ENCODE data around the gene SPESP1.

Gene SPESP1

DNA sequence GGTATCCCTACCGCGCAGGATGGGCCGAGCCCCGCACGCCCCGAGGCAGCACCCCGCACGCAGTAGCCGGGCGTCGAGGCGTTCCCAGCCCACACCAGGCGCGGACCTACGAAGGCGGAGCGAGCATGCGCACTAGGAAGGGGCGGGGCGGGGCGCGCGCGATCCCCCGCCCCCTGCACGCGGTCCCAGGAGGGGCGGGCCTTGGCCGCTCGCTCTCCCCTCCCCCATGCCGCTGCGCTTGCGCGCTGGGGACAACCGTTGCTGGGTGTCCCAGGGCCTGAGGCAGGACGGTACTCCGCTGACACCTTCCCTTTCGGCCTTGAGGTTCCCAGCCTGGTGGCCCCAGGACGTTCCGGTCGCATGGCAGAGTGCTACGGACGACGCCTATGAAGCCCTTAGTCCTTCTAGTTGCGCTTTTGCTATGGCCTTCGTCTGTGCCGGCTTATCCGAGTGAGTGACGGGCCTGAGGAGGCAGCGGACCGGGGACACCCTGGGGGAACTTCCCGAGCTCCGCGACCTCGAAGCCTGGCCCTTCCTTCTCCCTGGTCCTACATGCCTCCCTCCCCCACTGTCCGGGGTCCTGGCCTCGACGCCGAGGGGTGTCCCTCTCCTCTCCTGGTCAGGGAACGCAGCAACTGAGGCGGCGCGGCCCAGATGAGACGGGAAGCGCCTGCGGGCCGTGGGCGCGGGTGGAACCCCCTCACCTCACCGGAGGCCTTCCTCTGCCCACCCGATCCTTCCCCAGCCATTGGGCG lies at the start of gene SPESP1:
SPESP1 (plus strand) TSS at position 258 of the 755 bp plus-strand sequence; CDS start at position 387, 129 bp downstream.
- DNase-seq (ENCODE audit: low read depth): peak; percentile 54

DNA sequence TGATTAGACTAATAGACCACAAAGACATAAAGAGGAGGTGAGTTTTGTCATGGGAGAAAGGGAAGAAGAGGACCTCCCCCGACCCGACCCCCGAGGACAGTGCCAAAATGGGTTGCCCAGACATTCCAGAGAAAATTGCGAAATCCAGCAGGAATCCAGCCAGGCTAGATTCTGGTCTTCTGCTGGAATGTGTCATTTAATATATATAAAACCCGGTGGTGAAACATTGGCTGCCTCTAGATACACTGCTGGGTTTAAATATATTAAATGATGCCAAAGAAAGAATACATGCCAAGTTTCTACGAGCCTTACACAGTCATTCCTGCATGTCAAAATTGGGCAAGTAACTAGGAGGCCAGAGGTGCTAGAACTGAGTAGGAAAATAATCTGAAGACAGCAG lies 45.3 kb upstream of the SPESP1 start:
- peak; percentile 43 for DNase-seq (ENCODE audit: low read depth)

DNA sequence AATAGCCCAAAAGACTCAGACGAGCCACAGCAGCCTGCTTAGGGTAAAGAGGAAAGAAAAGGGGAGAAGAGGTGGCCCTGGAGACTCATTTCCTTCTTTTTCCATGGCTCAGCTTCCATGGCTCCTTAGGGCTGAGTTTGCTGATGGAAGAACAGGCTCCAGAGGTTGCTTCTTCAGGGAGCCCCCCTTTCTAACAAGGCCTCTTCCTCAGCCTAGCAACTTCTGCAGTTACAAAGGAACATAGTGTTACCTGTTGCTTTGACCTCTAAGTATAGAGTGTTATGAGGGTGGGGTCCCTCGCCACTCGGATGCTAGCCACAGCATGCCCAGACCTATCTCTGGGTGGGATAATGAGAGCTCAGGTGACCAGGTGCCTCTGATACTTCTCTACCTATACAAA lies 43.2 kb upstream of the SPESP1 start:
- DNase-seq (ENCODE audit: low read depth): no peak

DNA sequence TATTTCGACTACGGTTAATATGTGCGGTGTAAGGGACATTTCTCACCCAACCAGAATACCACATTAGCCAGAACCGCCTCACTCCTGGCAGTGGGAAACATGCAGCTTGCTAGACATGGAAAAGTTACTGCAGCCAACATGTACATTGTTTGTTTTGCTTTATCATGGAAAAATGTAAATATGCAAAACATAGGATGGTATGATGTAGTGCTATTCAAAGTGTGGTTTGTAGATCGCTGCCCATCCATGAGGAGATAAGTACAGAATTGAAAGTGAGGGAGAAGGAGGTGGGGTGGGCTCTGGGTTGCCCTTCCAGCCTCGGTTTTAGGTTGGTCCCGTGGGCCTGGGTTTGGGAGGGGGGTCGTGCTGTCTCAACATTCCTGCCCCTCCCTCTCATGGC lies 42.5 kb upstream of the SPESP1 start:
- DNase-seq (ENCODE audit: low read depth): no peak

DNA sequence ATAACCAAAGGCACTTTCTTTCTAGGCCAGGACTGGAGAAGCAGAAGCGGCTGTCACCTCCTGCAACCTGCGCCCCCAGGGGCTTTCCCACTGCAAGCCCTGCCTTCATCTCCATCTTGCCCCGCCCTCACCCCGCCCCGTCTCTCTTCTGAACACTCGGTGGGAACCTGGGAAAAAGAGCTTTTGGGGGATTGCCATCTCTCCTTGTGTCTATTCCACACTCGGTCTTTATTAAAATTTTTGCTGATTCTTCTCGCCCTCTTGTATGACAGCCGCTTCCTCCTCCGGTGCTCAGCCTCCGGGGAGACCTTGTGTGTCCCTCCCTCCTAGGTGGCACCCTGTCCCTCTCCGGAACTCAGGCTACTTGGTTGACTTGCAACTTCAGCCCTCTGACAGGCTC lies 41.9 kb upstream of the SPESP1 start:
- no peak for DNase-seq (ENCODE audit: low read depth)

DNA sequence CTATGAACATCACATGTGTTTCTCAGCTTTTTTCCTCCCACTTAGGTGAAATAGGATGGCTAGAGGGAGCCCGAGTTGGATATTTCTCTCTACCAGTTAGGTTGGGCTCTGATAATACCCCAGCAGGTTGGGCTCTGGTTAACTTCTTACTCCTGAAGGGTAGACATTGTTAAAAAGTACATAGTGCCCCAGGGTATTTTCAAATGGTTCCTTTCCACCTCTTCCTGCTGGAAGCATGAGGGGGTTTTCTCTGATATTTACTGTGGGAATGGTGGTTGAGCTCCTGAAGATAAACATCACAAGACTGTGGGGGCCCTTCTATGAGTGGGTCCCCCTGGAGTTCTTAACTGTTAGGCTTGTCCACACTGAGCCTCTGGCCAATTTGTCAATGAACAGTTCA lies 36.1 kb upstream of the SPESP1 start:
- no peak for DNase-seq (ENCODE audit: low read depth)

DNA sequence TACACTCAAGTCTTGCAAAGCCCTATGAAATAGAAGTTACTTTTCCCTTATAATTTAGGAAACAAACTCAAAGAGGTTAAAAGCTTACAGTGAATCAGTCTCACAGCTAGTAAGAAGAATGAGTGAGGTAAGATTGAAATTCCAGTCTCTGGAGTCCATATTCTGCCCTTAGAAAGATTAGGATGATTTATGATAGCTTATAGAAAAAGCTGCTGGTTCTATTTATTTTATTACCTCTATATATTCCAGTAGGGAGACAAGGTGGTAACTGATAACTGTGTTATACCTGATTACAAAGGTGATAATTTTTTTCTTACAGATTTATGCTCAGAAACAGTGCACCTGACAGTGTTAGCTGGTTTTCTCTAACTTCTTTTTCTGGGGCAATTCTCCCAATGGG lies 34.1 kb upstream of the SPESP1 start:
- no peak for DNase-seq (ENCODE audit: low read depth)

DNA sequence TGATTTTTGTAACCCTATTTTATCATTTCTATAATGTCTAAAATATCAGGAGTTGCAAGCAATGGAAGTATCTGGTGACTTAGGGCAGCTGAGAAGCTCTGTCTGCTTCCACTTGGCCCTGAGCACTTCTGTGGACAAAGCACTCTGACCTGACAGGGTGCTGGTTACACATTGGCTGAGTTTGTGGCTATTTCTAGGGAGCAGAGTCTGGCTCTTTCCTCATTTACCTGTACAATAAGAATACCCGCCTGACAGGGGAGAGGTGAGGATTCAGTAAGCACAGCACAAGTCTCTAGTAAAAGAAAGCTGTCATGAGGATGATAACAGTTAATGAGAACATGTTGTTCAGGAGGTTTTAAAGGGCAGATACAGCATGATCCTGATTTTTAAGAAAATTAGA lies 33.3 kb upstream of the SPESP1 start:
- no peak for DNase-seq (ENCODE audit: low read depth)

DNA sequence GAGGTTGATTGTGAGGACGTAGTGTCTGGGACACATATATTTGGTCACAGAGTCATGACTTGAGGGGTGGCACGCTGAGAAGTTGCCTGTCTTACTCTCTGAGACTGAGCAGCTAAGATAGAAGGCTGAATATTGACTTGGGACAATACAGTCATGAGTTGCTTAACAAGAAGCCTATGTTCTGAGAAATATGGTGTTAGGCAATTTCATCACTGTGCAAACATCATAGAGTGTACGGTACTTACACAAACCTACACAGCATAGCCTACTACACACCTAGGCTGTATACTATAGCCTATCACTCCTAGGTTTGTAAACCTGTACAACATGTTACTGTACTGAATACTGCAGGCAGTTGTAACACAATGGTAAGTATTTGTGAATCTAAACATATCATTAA lies 30.3 kb upstream of the SPESP1 start:
- DNase-seq (ENCODE audit: low read depth): peak; percentile 23

DNA sequence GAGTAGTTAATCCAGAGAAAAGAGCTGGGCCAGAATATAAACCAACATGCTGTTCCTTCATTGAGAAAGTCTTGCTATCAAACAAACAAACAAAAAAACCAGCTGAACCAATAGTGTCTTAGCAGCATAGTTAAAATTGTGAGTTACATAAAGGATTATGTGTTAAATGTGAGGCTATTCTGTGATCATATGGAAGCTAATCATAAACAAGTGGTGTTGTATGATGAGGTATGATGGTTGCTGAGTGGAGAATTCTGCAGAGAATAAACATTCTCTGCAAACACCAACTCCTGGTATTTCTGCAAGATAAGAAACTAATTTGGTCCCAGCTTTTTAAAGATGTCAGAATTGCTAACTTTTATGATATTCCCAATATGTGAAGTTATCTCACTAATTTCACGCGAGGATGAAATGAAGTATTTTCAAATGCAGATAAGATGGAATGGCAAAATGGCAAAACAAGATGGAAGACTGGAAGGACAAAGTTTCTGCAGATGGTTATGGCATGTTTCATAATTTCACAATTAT lies 22.9 kb upstream of the SPESP1 start:
- DNase-seq (ENCODE audit: low read depth): no peak

DNA sequence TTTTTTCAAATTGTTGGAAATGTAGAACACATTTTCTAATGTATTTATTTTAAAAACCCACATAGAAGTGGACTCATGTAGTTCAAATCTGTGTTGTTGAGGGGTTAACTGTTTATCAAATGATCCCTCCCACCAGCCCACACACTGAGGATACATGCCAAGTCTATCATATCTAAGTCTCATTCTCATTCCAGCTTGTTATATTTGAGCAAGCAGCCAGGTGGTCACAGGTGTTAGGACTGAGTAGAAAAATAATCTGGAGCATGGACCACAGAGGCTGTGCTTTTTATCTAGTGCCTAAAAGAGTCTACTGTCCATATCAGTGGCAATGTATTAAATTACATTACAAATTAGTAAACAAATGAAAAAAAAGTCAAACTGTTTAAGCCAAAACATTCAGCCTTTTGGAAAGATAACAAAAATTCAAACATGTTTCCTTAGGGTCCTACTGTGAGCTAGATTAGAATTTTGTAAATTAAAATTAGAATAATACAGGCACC lies 20.7 kb upstream of the SPESP1 start:
- no peak for DNase-seq (ENCODE audit: low read depth)

DNA sequence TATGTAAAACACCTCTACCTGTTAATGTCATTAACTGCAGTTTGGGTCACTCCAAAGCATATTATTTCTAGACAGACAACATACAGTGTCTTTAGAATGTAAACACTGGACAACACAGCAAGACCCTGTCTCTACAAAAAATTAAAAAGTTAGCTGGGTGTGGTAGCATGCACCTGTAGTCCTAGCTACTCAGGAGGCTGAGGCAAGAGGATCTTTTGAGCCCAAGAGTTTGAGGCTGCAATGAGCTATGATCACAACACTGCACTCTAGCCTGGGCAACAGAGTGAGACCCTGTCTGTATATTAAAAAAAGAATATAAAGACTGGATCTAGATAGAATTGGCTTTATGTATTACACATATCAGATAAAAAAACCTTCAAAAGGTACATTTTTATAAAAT lies 20.0 kb upstream of the SPESP1 start:
- DNase-seq (ENCODE audit: low read depth): no peak

DNA sequence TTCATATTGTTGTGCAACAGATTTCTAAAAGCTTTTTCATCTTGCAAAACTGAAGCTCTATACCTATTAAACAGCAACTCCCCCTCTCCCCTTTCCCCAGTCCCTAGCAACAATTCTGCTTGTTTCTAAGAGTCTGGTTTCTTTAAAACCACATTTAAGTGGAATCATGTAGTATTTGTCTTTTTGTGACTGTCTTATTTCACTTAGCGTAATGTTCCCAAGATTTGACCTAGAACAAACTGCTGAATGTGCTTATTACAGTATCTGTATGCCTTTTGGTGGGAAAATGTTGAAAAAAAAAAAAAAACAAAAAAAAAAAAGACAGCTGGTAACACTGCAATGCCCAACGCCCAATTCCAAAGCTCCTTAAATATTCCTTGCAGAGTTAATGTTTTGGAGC lies 19.5 kb upstream of the SPESP1 start:
- DNase-seq (ENCODE audit: low read depth): peak; percentile 15

DNA sequence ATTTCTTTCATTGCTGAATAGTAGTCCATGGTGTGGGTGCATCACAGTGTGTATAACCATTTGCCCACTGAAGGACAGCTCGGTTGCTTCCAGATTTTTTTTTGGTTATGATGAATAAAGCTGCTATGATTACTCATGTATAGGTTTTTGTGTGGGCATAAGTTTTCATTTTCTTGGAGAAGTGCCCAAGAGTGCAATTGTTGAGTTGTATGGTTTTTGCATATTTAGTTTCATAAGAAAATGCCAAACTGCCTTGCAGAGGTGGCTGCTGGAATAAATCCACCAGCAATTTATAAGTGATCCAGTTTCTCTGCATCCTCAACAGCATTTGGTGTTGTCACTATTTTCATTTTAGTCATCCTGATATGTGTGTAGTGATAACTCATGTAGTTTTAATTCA lies 8.4 kb upstream of the SPESP1 start:
- no peak for DNase-seq (ENCODE audit: low read depth)

DNA sequence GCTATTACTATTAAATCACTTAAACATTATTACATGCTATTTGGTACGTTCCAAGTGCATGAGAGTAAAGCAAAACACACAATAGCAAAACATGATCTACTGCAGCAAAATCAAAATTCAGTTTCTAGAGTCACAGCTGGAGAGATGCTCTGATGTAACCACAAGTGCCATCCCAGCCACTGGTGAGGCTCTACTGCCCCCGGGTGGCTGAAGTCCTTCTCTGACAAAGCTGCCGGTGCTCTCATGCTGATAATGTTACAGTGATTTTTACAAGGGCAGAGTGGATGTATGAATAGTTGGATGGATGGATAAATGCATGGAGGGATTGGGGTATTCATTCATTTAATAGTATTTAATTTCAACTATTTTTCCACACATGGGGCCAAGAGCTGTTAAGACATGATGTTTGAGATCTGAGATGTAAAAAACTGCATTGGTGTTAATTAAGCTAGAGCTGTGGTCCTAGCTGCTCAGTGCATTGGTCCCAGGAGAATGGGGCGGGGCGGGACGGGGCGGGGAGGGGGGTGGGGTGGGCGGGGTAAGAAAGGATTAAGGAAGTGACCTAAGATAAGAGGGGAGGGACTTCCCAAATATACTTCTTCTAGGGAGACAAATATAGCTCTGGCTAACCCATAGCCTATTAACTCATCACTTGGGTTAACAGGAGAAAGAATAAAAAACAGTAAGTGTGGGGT lies 5.3 kb upstream of the SPESP1 start:
- DNase-seq (ENCODE audit: low read depth): peak; percentile 64

DNA sequence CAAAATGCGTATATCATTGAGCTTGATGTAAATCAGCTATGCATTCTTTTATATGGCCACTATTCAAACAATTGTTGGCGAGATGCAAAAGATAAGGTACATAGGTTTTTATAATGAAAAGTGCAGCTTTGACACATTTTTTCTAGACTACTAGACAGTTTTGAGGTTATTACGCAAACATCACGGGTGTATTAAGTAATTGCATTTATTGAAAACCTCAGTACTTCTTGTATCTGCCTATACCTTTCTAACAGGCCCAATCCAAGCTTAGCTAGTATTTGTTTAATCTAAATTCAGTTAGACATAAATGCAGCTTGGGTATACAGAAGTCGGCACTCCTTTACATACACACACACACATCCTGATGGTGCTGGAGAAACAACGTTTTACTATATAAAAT lies 2.7 kb downstream of the SPESP1 start:
- DNase-seq (ENCODE audit: low read depth): peak; percentile 45

DNA sequence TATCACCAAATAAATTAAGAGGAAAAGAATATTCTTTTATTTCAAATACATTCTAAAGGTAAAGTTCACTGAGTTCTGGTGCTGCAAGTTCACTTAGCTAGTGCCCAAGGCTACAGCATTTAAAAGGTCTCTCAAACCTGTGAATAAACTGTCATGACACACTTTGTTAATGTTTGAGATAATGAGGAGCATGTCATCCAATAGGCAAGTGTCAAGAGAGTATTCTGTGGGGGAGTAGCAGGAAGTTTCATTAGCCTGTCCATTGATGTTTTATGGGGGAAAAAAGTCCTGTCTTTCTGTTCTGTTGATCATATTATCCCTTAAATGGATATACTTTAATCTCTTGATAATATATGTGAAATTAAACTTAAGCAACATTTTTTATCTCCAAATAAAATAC lies 4.0 kb downstream of the SPESP1 start:
- DNase-seq (ENCODE audit: low read depth): no peak

DNA sequence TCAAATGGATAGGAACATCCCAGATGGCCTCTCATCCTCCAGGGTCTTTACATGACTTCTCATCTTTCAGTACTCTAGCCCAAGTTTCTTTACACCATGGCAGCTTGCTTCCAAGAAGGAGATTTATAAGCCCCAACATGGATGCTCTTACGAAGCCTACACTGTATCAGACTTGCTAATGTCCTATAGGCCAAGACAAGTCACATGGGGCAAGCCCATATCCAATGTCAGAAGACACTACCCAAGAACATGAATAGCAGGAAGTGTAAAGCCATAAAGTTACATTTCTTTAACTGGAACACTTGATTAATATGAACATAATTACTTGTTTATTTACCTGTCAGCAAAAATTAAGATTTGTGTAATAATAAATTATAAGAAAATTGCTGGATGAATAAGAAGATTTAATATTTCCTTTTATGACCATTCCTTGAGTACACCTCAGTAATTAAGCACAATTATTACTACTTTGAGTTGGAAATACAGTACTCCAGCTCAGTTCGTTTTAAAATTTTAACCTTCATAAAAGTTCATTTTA lies 5.1 kb downstream of the SPESP1 start:
- DNase-seq (ENCODE audit: low read depth): no peak

DNA sequence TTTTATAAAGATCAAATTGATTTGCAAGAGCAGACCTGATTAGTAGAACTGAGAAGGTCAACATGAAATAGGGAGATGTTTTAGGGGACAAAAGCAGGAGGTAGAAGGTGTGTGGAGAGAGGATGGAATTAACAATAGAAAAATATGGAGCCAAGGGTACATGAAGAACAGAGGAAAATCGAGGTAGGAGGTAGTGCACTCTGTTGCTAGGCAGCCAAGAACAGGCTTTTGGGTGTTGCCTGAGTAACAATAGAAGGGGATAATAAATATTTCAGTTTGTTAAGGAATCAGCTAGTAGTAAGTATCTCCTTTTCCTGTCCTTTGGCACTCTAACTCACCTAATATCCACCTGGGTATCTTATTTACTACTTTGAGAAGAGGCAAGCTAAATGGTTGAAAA lies 9.2 kb downstream of the SPESP1 start:
- no peak for DNase-seq (ENCODE audit: low read depth)

DNA sequence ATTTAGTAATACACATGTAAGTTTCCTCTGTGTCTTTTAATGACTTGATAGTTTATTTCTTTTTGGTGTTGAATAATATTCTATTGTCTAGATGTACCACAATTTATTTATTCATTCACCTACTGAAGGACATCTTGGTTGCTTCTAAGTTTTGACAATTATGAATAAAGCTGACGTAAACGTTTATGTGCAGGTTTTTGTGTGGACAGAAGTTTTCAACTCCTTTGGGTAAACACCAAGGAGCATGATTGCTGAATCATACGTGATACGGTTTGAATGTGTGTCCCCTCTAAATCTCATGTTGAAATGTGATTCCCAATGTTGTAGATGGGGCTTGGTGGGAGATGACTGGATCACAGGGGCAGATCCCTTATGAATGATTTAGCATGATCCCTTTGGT lies 21.5 kb downstream of the SPESP1 start:
- no peak for DNase-seq (ENCODE audit: low read depth)

DNA sequence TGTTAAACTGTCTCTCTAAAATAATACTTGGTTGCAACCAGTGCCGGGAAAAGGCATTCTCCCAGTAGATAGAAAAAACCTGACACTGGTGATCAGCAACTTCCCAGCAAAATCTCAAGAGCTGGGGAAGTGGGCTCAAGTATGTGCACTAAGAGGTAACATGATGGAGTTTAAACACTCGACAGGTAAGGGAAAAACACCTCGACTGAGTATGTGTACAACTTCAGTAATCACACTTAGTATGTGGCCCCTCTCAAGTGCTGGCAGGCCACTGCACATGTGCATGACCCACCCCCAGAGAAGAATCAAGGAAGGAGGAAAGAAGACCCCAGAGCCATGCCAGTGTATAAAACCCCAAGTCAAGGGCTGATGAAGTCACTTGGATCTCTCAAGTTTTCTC lies 27.4 kb downstream of the SPESP1 start:
- no peak for DNase-seq (ENCODE audit: low read depth)

DNA sequence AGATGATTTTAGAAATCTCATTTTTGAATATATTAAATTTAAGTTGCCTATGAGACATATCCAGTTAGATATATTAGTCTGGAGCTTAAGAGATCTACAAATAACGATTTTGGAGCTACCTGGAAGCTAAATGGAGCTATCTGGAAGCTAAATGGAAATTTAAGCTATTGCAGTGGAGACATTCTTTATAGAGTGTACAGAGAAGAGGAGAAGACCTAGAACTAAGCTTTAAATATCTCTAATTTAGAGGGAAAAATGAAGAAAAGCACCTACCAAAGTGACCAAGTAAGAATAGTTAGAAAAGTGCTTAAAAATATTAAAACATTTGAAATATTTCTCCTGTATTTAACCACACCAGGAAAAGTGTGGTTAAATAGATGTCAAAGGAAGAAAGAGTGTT lies 28.3 kb downstream of the SPESP1 start:
- DNase-seq (ENCODE audit: low read depth): no peak

DNA sequence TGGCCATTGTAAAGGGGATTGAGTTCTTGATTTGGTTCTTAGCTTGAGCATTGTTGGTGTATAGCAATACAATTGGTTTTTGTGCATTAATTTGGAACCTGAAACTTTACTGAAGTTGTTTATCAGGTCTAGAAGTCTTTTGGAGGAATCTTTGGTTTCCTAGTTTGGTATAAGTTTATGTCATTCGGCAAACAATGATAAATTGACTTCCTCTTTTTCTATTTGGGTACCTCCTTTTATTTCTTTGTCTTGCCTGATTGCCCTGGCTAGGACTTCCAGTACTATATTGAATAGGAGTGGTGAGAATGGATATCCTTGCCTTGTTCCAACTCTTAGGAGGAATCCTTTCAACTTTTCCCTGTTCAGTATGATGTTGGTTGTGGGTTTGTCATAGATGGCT lies 32.1 kb downstream of the SPESP1 start:
- no peak for DNase-seq (ENCODE audit: low read depth)
